ENCODE results near the gene NUP210L.

GRCh38 chr1:153944005-153944826, 210.7 kb downstream of the NUP210L start:
- TF ChIP-seq POLR2A (IDR thresholded peaks at IDR 0.05; ENCODE audit: low read length) (no peak), GATA1 (IDR thresholded peaks at IDR 0.05; ENCODE audit: low read depth, low read length) (no peak)
